HCT116 (cell line): ENCODE data around the gene SDK1. TPM values are rescaled to one million over a fixed set of nuclear protein-coding genes. Genes with fewer than 3 reads are reported as not detected.

Source experiments
- ATAC-seq: fragments of 200-7000 bp; cut with Tn5 transposase; 2 replicates; pipeline ENCODE4 v1.9.1; 2020; ENCODE audit warnings: mild to moderate bottlenecking, moderate library complexity
- BruUV-seq: library from RNA; stranded (reverse); fragments of 400-500 nt; replicated peaks from 2 replicates; lab custom pipeline; 2021; lab: Mats Ljungman, UMichigan
- CTCF ChIA-PET: fragments of 300-600 bp; sonication (Branson Sonifier 250); formaldehyde crosslinking; loops from one replicate; lab custom pipeline; 2021; ENCODE audit warnings: antibody characterized with exemption; lab: Charles Lee
- POLR2A ChIA-PET: fragments of 300-600, 350-600 bp; sonication (Branson Sonifier 250); formaldehyde crosslinking; loops from one replicate; lab custom pipeline; 2021; ENCODE audit warnings: antibody characterized with exemption; lab: Charles Lee
- RAD21 ChIA-PET, 2 experiments: fragments of 300-600 bp; sonication (Branson Sonifier 250); formaldehyde crosslinking; loops; one replicate each; lab custom pipeline; 2023; ENCODE audit warnings: low total read pairs in 2 of 2; ENCODE audit not compliant: uncharacterized antibody in 2 of 2, unreplicated experiment in 2 of 2, low non-redundant PET in 1 of 2; lab: Charles Lee
- DNase-seq: peaks from one replicate; pipeline ENCODE4 v3.0.0-alpha.2; 2010; ENCODE audit warnings: low read depth, low spot score
- H2AFZ ChIP-seq: fragments of 200-600 bp; shearing (Covaris generic), sonication (generic); 2 replicates; pipeline ENCODE4 v1.6.1; 2017; ENCODE audit warnings: low read depth, mixed run types, mixed read lengths, antibody characterized with exemption, low read length; ENCODE audit not compliant: poor library complexity, severe bottlenecking
- H3K27ac ChIP-seq: 2 replicates; pipeline ENCODE4 v1.5.1; 2012; ENCODE audit warnings: low read depth, low read length
- H3K27me3 ChIP-seq: fragments of 200-600 bp; sonication (generic); 2 replicates; pipeline ENCODE4 v1.6.1; 2016; ENCODE audit warnings: mixed run types, low read length, mixed read lengths; ENCODE audit not compliant: insufficient read depth
- H3K36me3 ChIP-seq, 2 experiments: fragments of 200-500 bp in 1 of 2; fragments of 200-600 bp in 1 of 2; sonication (Bioruptor generic) in 1 of 2; sonication (generic) in 1 of 2; 2 replicates each; pipeline versions ENCODE4 v1.5.1 to v1.6.1; 2014 to 2016; ENCODE audit warnings: low read length in 2 of 2, inconsistent platforms in 1 of 2, mixed read lengths in 1 of 2, mixed run types in 1 of 2; ENCODE audit not compliant: insufficient read depth in 2 of 2, control insufficient read depth in 1 of 2
- H3K4me1 ChIP-seq, 2 experiments: fragments of 200-600 bp in 1 of 2; sonication (generic) in 1 of 2; 2 replicates each; pipeline versions ENCODE4 v1.5.1 to v1.6.1; 2012 to 2017; ENCODE audit warnings: low read length in 2 of 2, inconsistent platforms in 1 of 2, mild to moderate bottlenecking in 1 of 2, mixed read lengths in 1 of 2, mixed run types in 1 of 2, moderate library complexity in 1 of 2; ENCODE audit not compliant: insufficient read depth in 2 of 2, control insufficient read depth in 1 of 2
- H3K4me2 ChIP-seq: fragments of 200-600 bp; sonication (generic); 2 replicates; pipeline ENCODE4 v1.6.1; 2017; ENCODE audit warnings: mixed run types, low read length, mixed read lengths
- H3K4me3 ChIP-seq, 2 experiments: fragments of 200-600 bp in 1 of 2; sonication (generic) in 1 of 2; replicated peaks in 1 of 2; 2 replicates each; pipeline ENCODE4 v1.5.1; 2011 to 2016; ENCODE audit warnings: low read length in 2 of 2, control low read depth in 1 of 2, low read depth in 1 of 2, mild to moderate bottlenecking in 1 of 2, mixed read lengths in 1 of 2, mixed run types in 1 of 2
- H3K79me2 ChIP-seq: fragments of 200-600 bp; sonication (generic); 2 replicates; pipeline ENCODE4 v1.6.1; 2017; ENCODE audit warnings: mild to moderate bottlenecking, mixed run types, low read length, moderate library complexity, mixed read lengths; ENCODE audit not compliant: insufficient read depth
- H3K9ac ChIP-seq: fragments of 200-600 bp; sonication (generic); 2 replicates; pipeline ENCODE4 v1.6.1; 2016; ENCODE audit warnings: low read length, mixed read lengths
- H3K9me2 ChIP-seq: fragments of 200-600 bp; sonication (generic), shearing (Covaris generic); 2 replicates; pipeline ENCODE4 v1.6.1; 2017; ENCODE audit warnings: mixed run types, mild to moderate bottlenecking, moderate library complexity; ENCODE audit not compliant: insufficient read depth
- H3K9me3 ChIP-seq, 2 experiments: fragments of 200-500 bp in 1 of 2; fragments of 200-600 bp in 1 of 2; sonication (Bioruptor generic) in 1 of 2; sonication (generic) in 1 of 2; 2 replicates each; pipeline ENCODE4 v1.6.1; 2014 to 2017; ENCODE audit warnings: low read length in 2 of 2, mixed read lengths in 2 of 2, inconsistent platforms in 1 of 2, low read depth in 1 of 2, mild to moderate bottlenecking in 1 of 2, mixed run types in 1 of 2, moderate library complexity in 1 of 2; ENCODE audit not compliant: control insufficient read depth in 1 of 2, insufficient read depth in 1 of 2
- H4K20me1 ChIP-seq: fragments of 200-600 bp; sonication (generic), shearing (Covaris generic); 2 replicates; pipeline ENCODE4 v1.6.1; 2017; ENCODE audit warnings: mixed run types, mild to moderate bottlenecking, moderate library complexity; ENCODE audit not compliant: insufficient read depth
- EGR1 ChIP-seq: IDR thresholded peaks from 2 replicates; pipeline ENCODE4 v1.6.1; 2012; ENCODE audit warnings: low read depth
- ELF1 ChIP-seq: IDR thresholded peaks from 2 replicates; pipeline ENCODE4 v1.6.1; 2012; ENCODE audit warnings: low read depth, borderline replicate concordance
- SP1 ChIP-seq: IDR thresholded peaks from 2 replicates; pipeline ENCODE4 v1.6.1; 2012; ENCODE audit warnings: low read depth
- YY1 ChIP-seq: IDR thresholded peaks from 2 replicates; pipeline ENCODE4 v1.6.1; 2011; ENCODE audit warnings: low read length, low read depth, moderate library complexity, mild to moderate bottlenecking; ENCODE audit not compliant: insufficient replicate concordance; ENCODE audit errors: extremely low read depth
- intact Hi-C: fragments of 100-400 bp; cut with micrococcal nuclease; formaldehyde crosslinking; loops from 2 replicates; pipeline ENCODE4 v1.10.0; 2022
- total RNA-seq: library from RNA; stranded (reverse); gene quantifications from one replicate; pipeline ENCODE4 v1.2.1, GENCODE V29; 2021; ENCODE audit not compliant: unreplicated experiment
- TF ChIP-seq, protein P1 (sequence below), 3 experiments: fragments of 200-600 bp in 1 of 3; sonication (generic) in 1 of 3; IDR thresholded peaks in 2 of 3; conservative IDR thresholded peaks in 1 of 3; 2 replicates each; pipeline ENCODE4 v1.5.1; 2012 to 2017; ENCODE audit warnings: low read depth in 2 of 3, low read length in 2 of 3, antibody characterized with exemption in 1 of 3, borderline replicate concordance in 1 of 3, control low read depth in 1 of 3, mild to moderate bottlenecking in 1 of 3, mixed read lengths in 1 of 3, mixed run types in 1 of 3, moderate library complexity in 1 of 3; ENCODE audit not compliant: insufficient read depth in 1 of 3
- TF ChIP-seq, protein P2 (sequence below): IDR thresholded peaks from 2 replicates; pipeline ENCODE4 v1.6.1; 2012; ENCODE audit warnings: low read depth
- TF ChIP-seq, protein P3 (sequence below): IDR thresholded peaks from 2 replicates; pipeline ENCODE4 v1.6.1; 2012
- TF ChIP-seq, protein P4 (sequence below): IDR thresholded peaks from 2 replicates; pipeline ENCODE4 v1.6.1; 2012

Gene SDK1
- total RNA-seq, 1 experiment from 2014 or later, result 0.05 TPM

DNA sequence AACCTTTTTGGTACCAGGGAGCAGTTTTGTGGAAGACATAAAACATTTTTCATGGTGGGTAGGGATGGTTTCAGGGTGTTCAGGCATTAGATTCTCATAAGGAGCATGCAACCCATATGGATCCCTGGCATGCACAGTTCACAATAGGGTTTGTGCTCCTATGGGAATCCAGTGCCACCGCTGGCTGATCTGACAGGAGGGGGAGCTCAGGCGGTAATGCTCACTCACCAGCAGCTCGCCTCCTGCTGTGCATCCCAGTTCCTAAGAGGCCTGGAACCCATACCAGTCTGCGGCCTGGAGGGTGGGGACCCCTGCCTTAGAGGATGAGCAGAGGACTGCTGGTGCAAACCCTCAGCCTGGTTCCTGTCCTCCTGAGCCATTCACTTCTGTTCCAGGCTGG lies 561.7 kb downstream of the SDK1 start:
- intact Hi-C loops, result no loop called here
- H3K27ac ChIP-seq, result no peak overlapping the region
- H3K9me3 ChIP-seq, result no peaks in the 10 kb centered on the region
- no peaks in the 10 kb centered on the region for H3K9me2 ChIP-seq
- TF ChIP-seq, protein P1, sequence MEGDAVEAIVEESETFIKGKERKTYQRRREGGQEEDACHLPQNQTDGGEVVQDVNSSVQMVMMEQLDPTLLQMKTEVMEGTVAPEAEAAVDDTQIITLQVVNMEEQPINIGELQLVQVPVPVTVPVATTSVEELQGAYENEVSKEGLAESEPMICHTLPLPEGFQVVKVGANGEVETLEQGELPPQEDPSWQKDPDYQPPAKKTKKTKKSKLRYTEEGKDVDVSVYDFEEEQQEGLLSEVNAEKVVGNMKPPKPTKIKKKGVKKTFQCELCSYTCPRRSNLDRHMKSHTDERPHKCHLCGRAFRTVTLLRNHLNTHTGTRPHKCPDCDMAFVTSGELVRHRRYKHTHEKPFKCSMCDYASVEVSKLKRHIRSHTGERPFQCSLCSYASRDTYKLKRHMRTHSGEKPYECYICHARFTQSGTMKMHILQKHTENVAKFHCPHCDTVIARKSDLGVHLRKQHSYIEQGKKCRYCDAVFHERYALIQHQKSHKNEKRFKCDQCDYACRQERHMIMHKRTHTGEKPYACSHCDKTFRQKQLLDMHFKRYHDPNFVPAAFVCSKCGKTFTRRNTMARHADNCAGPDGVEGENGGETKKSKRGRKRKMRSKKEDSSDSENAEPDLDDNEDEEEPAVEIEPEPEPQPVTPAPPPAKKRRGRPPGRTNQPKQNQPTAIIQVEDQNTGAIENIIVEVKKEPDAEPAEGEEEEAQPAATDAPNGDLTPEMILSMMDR (IDR thresholded peaks at IDR 0.05 in 2 of 3, conservative IDR thresholded peaks at IDR 0.05 in 1 of 3; ENCODE audit: borderline replicate concordance in 1 of 3, insufficient read depth in 1 of 3, low read depth in 2 of 3, low read length in 2 of 3), result no peak
- TF ChIP-seq EGR1, result no peak
- TF ChIP-seq YY1, result no peak
- no peak for TF ChIP-seq ELF1
- TF ChIP-seq, protein P2, sequence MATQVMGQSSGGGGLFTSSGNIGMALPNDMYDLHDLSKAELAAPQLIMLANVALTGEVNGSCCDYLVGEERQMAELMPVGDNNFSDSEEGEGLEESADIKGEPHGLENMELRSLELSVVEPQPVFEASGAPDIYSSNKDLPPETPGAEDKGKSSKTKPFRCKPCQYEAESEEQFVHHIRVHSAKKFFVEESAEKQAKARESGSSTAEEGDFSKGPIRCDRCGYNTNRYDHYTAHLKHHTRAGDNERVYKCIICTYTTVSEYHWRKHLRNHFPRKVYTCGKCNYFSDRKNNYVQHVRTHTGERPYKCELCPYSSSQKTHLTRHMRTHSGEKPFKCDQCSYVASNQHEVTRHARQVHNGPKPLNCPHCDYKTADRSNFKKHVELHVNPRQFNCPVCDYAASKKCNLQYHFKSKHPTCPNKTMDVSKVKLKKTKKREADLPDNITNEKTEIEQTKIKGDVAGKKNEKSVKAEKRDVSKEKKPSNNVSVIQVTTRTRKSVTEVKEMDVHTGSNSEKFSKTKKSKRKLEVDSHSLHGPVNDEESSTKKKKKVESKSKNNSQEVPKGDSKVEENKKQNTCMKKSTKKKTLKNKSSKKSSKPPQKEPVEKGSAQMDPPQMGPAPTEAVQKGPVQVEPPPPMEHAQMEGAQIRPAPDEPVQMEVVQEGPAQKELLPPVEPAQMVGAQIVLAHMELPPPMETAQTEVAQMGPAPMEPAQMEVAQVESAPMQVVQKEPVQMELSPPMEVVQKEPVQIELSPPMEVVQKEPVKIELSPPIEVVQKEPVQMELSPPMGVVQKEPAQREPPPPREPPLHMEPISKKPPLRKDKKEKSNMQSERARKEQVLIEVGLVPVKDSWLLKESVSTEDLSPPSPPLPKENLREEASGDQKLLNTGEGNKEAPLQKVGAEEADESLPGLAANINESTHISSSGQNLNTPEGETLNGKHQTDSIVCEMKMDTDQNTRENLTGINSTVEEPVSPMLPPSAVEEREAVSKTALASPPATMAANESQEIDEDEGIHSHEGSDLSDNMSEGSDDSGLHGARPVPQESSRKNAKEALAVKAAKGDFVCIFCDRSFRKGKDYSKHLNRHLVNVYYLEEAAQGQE, result no peak
- TF ChIP-seq, protein P3, sequence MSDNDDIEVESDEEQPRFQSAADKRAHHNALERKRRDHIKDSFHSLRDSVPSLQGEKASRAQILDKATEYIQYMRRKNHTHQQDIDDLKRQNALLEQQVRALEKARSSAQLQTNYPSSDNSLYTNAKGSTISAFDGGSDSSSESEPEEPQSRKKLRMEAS, result no peak
- no peak for TF ChIP-seq SP1
- TF ChIP-seq, protein P4, sequence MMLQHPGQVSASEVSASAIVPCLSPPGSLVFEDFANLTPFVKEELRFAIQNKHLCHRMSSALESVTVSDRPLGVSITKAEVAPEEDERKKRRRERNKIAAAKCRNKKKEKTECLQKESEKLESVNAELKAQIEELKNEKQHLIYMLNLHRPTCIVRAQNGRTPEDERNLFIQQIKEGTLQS, result no peak
- H3K79me2 ChIP-seq, result no peaks in the 10 kb centered on the region
- no peaks in the 10 kb centered on the region for H4K20me1 ChIP-seq
- no peak overlapping the region for H3K4me2 ChIP-seq
- no peak overlapping the region for H2AFZ ChIP-seq
- H3K9ac ChIP-seq, result no peak overlapping the region
- H3K36me3 ChIP-seq, result no peaks in the 10 kb centered on the region
- no TSS peak for BruUV-seq
- DNase-seq (no peak), ATAC-seq (no peak)
- H3K27me3 ChIP-seq, result peaks cover 5% of the 10 kb centered on the region; the same call in 1 of the 2 replicates
- RAD21 ChIA-PET, result no interaction called here
- CTCF ChIA-PET, result no interaction called here
- no peaks in the 10 kb centered on the region for H3K4me1 ChIP-seq
- POLR2A ChIA-PET, result no interaction called here
- H3K4me3 ChIP-seq, result no peak overlapping the region
